ENCODE measurements around the gene ASCL2. TPM values are rescaled to one million over a fixed set of nuclear protein-coding genes. Genes with fewer than 3 reads are reported as not detected.

The ASCL2 gene
- total and polyA plus RNA-seq, 2 donors from 2014 or later = 1.2 to 5.0 TPM

DNA sequence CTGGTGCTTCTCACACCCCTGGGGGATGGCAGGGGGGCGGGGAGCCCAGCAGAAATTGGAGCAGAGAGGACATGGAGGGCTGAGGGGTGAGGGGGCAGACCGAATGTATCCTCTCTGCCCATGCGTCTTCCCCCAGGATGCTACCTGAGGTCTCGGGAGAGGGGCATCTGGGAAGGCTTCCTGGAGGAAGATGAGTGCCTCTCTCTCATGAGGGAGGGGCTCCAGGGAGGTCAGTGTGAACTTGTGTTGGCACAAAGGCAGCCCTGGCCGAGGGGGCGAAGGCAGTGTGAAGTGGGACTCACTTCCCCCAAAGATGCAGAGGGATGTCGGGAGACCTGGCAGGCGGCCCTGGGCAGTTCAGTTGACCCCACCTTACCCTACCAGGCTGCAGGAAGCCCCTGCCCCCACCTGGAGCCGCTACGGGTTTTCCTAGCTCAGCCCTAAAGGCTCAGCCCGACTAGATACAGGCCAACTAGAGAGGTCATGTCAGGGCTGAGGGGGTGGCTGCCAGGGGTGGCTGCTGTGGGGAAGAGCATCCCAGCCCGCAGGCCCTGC, 10.4 kb downstream of the ASCL2 start:
- intact Hi-C loops (cut with DNase I) = no loop called here
- no peak for DNase-seq
- no peak for FAIRE-seq

DNA sequence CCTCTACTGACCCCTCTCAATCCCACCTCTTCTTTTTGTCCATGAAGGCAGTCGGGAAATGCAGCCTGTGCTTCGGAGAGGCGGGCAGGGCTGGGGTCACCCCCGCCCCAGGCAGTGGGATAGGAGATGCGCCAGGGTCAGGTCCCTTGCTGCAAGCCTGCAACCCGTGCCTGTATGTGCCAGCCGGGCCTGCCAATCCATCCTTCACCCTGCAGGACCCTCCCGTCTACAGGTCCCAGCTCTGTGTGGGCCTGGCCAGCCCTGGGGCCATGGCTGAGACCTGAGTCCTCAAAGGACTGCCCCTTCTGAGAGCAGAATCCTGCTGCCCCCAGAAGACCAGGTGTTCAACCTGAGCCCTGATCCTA, 10.9 kb downstream of the ASCL2 start:
- peaks cover 0 to 7% (median 5%) of the 10 kb centered on the region in 3 donors for H3K4me1 ChIP-seq (ENCODE audit: control insufficient read depth in 2 of 3, insufficient read depth in 2 of 3, low read depth in 1 of 3, low read length in 3 of 3)
- intact Hi-C loops (cut with DNase I) = no loop called here
- H3K27ac ChIP-seq (ENCODE audit: low read depth in 2 of 2, low read length in 2 of 2) = no peak overlapping the region
- no peak overlapping the region for H3K9ac ChIP-seq (ENCODE audit: low read length in 3 of 3)
- no peaks in the 10 kb centered on the region for H3K36me3 ChIP-seq (ENCODE audit: control insufficient read depth in 2 of 3, insufficient read depth in 3 of 3, low read length in 3 of 3)
- TF ChIP-seq, protein P1, sequence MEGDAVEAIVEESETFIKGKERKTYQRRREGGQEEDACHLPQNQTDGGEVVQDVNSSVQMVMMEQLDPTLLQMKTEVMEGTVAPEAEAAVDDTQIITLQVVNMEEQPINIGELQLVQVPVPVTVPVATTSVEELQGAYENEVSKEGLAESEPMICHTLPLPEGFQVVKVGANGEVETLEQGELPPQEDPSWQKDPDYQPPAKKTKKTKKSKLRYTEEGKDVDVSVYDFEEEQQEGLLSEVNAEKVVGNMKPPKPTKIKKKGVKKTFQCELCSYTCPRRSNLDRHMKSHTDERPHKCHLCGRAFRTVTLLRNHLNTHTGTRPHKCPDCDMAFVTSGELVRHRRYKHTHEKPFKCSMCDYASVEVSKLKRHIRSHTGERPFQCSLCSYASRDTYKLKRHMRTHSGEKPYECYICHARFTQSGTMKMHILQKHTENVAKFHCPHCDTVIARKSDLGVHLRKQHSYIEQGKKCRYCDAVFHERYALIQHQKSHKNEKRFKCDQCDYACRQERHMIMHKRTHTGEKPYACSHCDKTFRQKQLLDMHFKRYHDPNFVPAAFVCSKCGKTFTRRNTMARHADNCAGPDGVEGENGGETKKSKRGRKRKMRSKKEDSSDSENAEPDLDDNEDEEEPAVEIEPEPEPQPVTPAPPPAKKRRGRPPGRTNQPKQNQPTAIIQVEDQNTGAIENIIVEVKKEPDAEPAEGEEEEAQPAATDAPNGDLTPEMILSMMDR (IDR thresholded peaks at IDR 0.05; ENCODE audit: borderline replicate concordance, extremely low read depth, insufficient read depth) = no peak
- no peaks in the 10 kb centered on the region for H3K27me3 ChIP-seq (ENCODE audit: control insufficient read depth, insufficient read depth, low read length)
- DNase-seq = peak in 1 of 5 donors; percentile 77
- no peak for FAIRE-seq
- no peaks in the 10 kb centered on the region for H3K9me3 ChIP-seq (ENCODE audit: control insufficient read depth in 2 of 3, insufficient read depth in 1 of 3, low read length in 3 of 3)
- H3K4me3 ChIP-seq (ENCODE audit: low read length in 3 of 3) = no peak overlapping the region

More for the DNA sequence above, 10.4 kb downstream of the ASCL2 start:
- no peaks in the 10 kb centered on the region for H3K9me3 ChIP-seq (ENCODE audit: control insufficient read depth in 2 of 3, insufficient read depth in 1 of 3, low read length in 3 of 3)
- no peak overlapping the region for H3K4me3 ChIP-seq (ENCODE audit: low read length in 3 of 3)
- H3K9ac ChIP-seq (ENCODE audit: low read length in 3 of 3) = no peak overlapping the region
- no peaks in the 10 kb centered on the region for H3K36me3 ChIP-seq (ENCODE audit: control insufficient read depth in 2 of 3, insufficient read depth in 3 of 3, low read length in 3 of 3)
- peaks cover 0 to 7% (median 5%) of the 10 kb centered on the region in 3 donors for H3K4me1 ChIP-seq (ENCODE audit: control insufficient read depth in 2 of 3, insufficient read depth in 2 of 3, low read depth in 1 of 3, low read length in 3 of 3)
- no peaks in the 10 kb centered on the region for H3K27me3 ChIP-seq (ENCODE audit: control insufficient read depth, insufficient read depth, low read length)
- no peak overlapping the region for H3K27ac ChIP-seq (ENCODE audit: low read depth in 2 of 2, low read length in 2 of 2)
- TF ChIP-seq, protein P1 (IDR thresholded peaks at IDR 0.05; ENCODE audit: borderline replicate concordance, extremely low read depth, insufficient read depth) = no peak

DNA sequence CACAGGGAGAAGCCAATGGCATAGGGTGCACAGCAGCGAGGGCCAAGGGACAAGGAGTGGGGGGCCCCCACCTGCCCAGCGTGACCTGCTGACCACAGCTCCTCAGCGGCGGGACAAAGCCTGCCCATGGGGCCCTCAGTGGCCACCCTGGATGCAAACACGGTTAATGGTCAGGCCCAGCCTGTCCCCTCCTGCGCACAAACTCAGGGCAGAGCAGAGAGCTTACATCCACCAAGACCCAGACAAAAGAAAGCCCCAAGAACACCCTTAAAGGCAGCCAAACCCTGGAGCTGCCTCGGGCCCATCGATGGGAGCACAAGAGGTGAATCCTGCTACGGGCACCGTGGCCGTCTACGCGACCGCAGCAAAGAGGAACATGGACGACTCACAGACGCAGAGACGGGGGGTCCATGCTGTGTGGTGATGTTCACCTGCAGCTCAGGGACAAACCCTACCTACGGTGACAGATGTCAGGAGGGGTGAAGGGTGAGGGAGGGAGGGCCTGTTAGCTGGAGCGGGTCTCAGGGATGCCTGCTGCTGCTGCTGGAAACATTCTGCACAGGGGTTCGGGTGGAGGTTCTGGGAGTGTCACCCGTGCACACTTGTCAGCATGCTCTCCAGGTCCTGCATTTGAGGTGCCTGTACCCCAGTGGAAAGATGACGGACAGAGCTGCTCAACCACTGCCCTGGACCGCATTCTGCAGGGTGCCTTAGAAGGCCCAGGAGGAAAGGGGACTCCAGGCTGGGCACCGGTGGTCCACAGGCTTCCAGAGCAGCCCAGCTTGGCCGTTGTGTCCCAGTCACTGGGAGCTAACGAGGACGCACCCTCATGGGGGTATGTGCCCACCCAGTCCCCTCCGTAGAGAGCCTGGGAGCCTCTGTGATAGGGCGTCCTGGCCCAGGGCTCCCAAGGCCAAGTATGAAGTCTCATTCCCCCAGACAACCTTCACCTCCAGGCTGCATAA, 11.6 kb downstream of the ASCL2 start:
- intact Hi-C loops (cut with DNase I) = no loop called here
- TF ChIP-seq, protein P1 (IDR thresholded peaks at IDR 0.05; ENCODE audit: borderline replicate concordance, extremely low read depth, insufficient read depth) = no peak
- DNase-seq (peak in 1 of 5 donors; percentile 32), FAIRE-seq (no peak)
- Histone ChIP-seq H3K27me3 (ENCODE audit: control insufficient read depth, insufficient read depth, low read length) (no peaks in the 10 kb centered on the region), H3K36me3 (ENCODE audit: control insufficient read depth in 2 of 3, insufficient read depth in 3 of 3, low read length in 3 of 3) (no peaks in the 10 kb centered on the region), H3K4me3 (ENCODE audit: low read length in 3 of 3) (no peak overlapping the region), H3K4me1 (ENCODE audit: control insufficient read depth in 2 of 3, insufficient read depth in 2 of 3, low read depth in 1 of 3, low read length in 3 of 3) (peaks cover 0 to 7% (median 5%) of the 10 kb centered on the region in 3 donors), H3K9me3 (ENCODE audit: control insufficient read depth in 2 of 3, insufficient read depth in 1 of 3, low read length in 3 of 3) (no peaks in the 10 kb centered on the region), H3K9ac (ENCODE audit: low read length in 3 of 3) (no peak overlapping the region), H3K27ac (ENCODE audit: low read depth in 2 of 2, low read length in 2 of 2) (no peak overlapping the region)
